Endothelial cell of umbilical vein (primary cell): ENCODE data around the gene C3orf80.

Experiments
- CTCF ChIP-seq, 2 donors: IDR thresholded peaks; 1 replicate in 1 of 2; 2 replicates in 1 of 2; pipeline ENCODE4 v1.5.1; 2011; ENCODE audit warnings: low read length in 2 of 2, mild to moderate bottlenecking in 2 of 2, moderate library complexity in 2 of 2, control low read depth in 1 of 2, inconsistent platforms in 1 of 2, low read depth in 1 of 2; ENCODE audit not compliant: insufficient read depth in 1 of 2; ENCODE audit errors: extremely low read depth in 1 of 2
- EZH2 ChIP-seq: IDR thresholded peaks from 2 replicates; pipeline ENCODE4 v1.6.1; 2012; ENCODE audit warnings: borderline replicate concordance, low read depth, mild to moderate bottlenecking, moderate library complexity, low read length, inconsistent platforms; ENCODE audit not compliant: severe bottlenecking
- FOS ChIP-seq: IDR thresholded peaks from 2 replicates; pipeline ENCODE4 v1.6.1; 2011; ENCODE audit warnings: mild to moderate bottlenecking, low read length, moderate library complexity, borderline replicate concordance; ENCODE audit not compliant: insufficient read depth
- MAX ChIP-seq: IDR thresholded peaks from 2 replicates; pipeline ENCODE4 v1.6.1; 2011; ENCODE audit not compliant: insufficient read depth, insufficient read length
- MYC ChIP-seq: IDR thresholded peaks from one replicate; pipeline ENCODE4 v1.6.1; 2011; ENCODE audit warnings: mild to moderate bottlenecking, low read depth, low read length
- POLR2A ChIP-seq: IDR thresholded peaks from 2 replicates; pipeline ENCODE4 v1.6.1; 2012; ENCODE audit warnings: low read depth, mild to moderate bottlenecking, control low read depth, low read length
- POLR2AphosphoS5 ChIP-seq: IDR thresholded peaks from 2 replicates; pipeline ENCODE4 v1.6.1; 2012; ENCODE audit warnings: low read depth, mild to moderate bottlenecking, control low read depth, low read length, moderate library complexity; ENCODE audit not compliant: insufficient read depth

GRCh38 chr3:160200353-160200752 lies 24.9 kb upstream of the C3orf80 start:
- TF ChIP-seq CTCF (IDR thresholded peaks at IDR 0.05; ENCODE audit: extremely low read depth in 1 of 2, insufficient read depth in 1 of 2, low read depth in 1 of 2, low read length in 2 of 2) (no peak), POLR2A (no peak), MAX (no peak), POLR2AphosphoS5 (no peak), EZH2 (no peak), MYC (no peak), FOS (no peak)
